Liver (tissue), 9 donors: ENCODE measurements around the gene ODAD2. TPM values are rescaled to one million over a fixed set of nuclear protein-coding genes. Genes with fewer than 3 reads are reported as not detected.

Experiments used
- DNase-seq: peaks from one replicate; pipeline ENCODE4 v3.0.0-alpha.2; 2017; ENCODE audit warnings: low spot score
- H3K27ac ChIP-seq, 2 donors: one replicate each; pipeline ENCODE4 v1.7.0; 2013; ENCODE audit warnings: inconsistent platforms in 2 of 2, low read length in 2 of 2, control low read depth in 1 of 2, low read depth in 1 of 2, mild to moderate bottlenecking in 1 of 2
- H3K27me3 ChIP-seq, 4 donors: one replicate each; pipeline versions ENCODE4 v1.6.1 to v1.7.0; 2013; ENCODE audit warnings: low read length in 3 of 4, inconsistent platforms in 1 of 4, mild to moderate bottlenecking in 1 of 4, moderate library complexity in 1 of 4; ENCODE audit not compliant: control insufficient read depth in 4 of 4, insufficient read depth in 4 of 4
- H3K36me3 ChIP-seq, 4 donors: one replicate each; pipeline versions ENCODE4 v1.6.1 to v1.7.0; 2013; ENCODE audit warnings: low read length in 3 of 4, mild to moderate bottlenecking in 3 of 4, low read depth in 1 of 4, moderate library complexity in 1 of 4; ENCODE audit not compliant: control insufficient read depth in 4 of 4, insufficient read depth in 3 of 4
- H3K4me1 ChIP-seq, 4 donors: one replicate each; pipeline versions ENCODE4 v1.6.1 to v1.7.0; 2013; ENCODE audit warnings: low read length in 3 of 4, mild to moderate bottlenecking in 3 of 4, moderate library complexity in 1 of 4; ENCODE audit not compliant: control insufficient read depth in 4 of 4, insufficient read depth in 4 of 4
- H3K4me3 ChIP-seq, 3 donors: one replicate each; pipeline versions ENCODE4 v1.6.1 to v1.7.0; 2013; ENCODE audit warnings: low read length in 3 of 3, control low read depth in 1 of 3, low read depth in 1 of 3, mild to moderate bottlenecking in 1 of 3
- H3K9ac ChIP-seq, 2 donors: one replicate each; pipeline ENCODE4 v1.7.0; 2013; ENCODE audit warnings: low read length in 2 of 2, mild to moderate bottlenecking in 2 of 2, moderate library complexity in 2 of 2, control low read depth in 1 of 2, low read depth in 1 of 2
- H3K9me3 ChIP-seq, 4 donors: one replicate each; pipeline versions ENCODE4 v1.6.1 to v1.7.0; 2013; ENCODE audit warnings: low read length in 3 of 4; ENCODE audit not compliant: control insufficient read depth in 4 of 4
- EGR1 ChIP-seq, 2 donors: IDR thresholded peaks; 2 replicates each; pipeline ENCODE4 v1.6.1; 2016 to 2018; ENCODE audit warnings: antibody characterized with exemption in 2 of 2, low read depth in 2 of 2
- FOXA1 ChIP-seq: IDR thresholded peaks from 2 replicates; pipeline ENCODE4 v1.6.1; 2016; ENCODE audit warnings: antibody characterized with exemption
- FOXA2 ChIP-seq: IDR thresholded peaks from 2 replicates; pipeline ENCODE4 v1.6.1; 2016; ENCODE audit warnings: antibody characterized with exemption
- GABPA ChIP-seq, 2 donors: IDR thresholded peaks in 1 of 2; conservative IDR thresholded peaks in 1 of 2; 2 replicates each; pipeline ENCODE4 v1.6.1; 2016; ENCODE audit warnings: antibody characterized with exemption in 2 of 2, mild to moderate bottlenecking in 1 of 2, moderate library complexity in 1 of 2
- HNF4A ChIP-seq, 2 donors: conservative IDR thresholded peaks; 2 replicates each; pipeline ENCODE4 v1.6.1; 2016; ENCODE audit warnings: antibody characterized with exemption in 2 of 2, mild to moderate bottlenecking in 2 of 2
- HNF4G ChIP-seq: IDR thresholded peaks from 2 replicates; pipeline ENCODE4 v1.6.1; 2016; ENCODE audit warnings: antibody characterized with exemption
- JUND ChIP-seq, 2 donors: IDR thresholded peaks; 2 replicates each; pipeline ENCODE4 v1.6.1; 2016; ENCODE audit warnings: antibody characterized with exemption in 2 of 2
- MAX ChIP-seq: IDR thresholded peaks from 2 replicates; pipeline ENCODE4 v1.6.1; 2016; ENCODE audit warnings: antibody characterized with exemption
- NR2F2 ChIP-seq: IDR thresholded peaks from 2 replicates; pipeline ENCODE4 v1.6.1; 2016; ENCODE audit warnings: antibody characterized with exemption
- RAD21 ChIP-seq, 2 donors: IDR thresholded peaks; 2 replicates each; pipeline ENCODE4 v1.6.1; 2016; ENCODE audit warnings: antibody characterized with exemption in 2 of 2, mild to moderate bottlenecking in 2 of 2
- REST ChIP-seq: IDR thresholded peaks from 2 replicates; pipeline ENCODE4 v1.6.1; 2016; ENCODE audit warnings: antibody characterized with exemption, mild to moderate bottlenecking
- SP1 ChIP-seq: IDR thresholded peaks from 2 replicates; pipeline ENCODE4 v1.6.1; 2018; ENCODE audit warnings: antibody characterized with exemption, mild to moderate bottlenecking
- TAF1 ChIP-seq: conservative IDR thresholded peaks from 2 replicates; pipeline ENCODE4 v1.6.1; 2016; ENCODE audit warnings: antibody characterized with exemption, mild to moderate bottlenecking
- YY1 ChIP-seq: IDR thresholded peaks from 2 replicates; pipeline ENCODE4 v1.6.1; 2016; ENCODE audit warnings: antibody characterized with exemption, mild to moderate bottlenecking
- WGBS: extraction: QIAGEN DNeasy Blood & Tissue Kit; methylation state at CpG from one replicate; pipeline ENCODE4 v1.1.7; 2013; 5-methylcytosine and 5-hydroxymethylcytosine counted together
- polyA plus RNA-seq, 2 donors: library from polyadenylated mRNA; stranded (reverse) in 1 of 2; unstranded in 1 of 2; fragments of 200-250 nt in 1 of 2; fragments of >200 nt in 1 of 2; fragmentation: Nextera tagmentation in 1 of 2; extraction: Ambion mirVana in 1 of 2; gene quantifications; one replicate each; pipeline versions ENCODE4 v1.2.1 to v1.2.3, GENCODE V29; 2013 to 2015
- total RNA-seq, 2 donors: library from RNA; depleted of rRNA; stranded (reverse); fragments of >200 nt; gene quantifications; one replicate each; pipeline ENCODE4 v1.2.3, GENCODE V29; 2014
- TF ChIP-seq, protein P1 (sequence below): fragments of 150-350 bp; IDR thresholded peaks from 2 replicates; pipeline ENCODE4 v1.5.1; 2017; ENCODE audit warnings: improper control_type of control experiment, low read depth, low read length; ENCODE audit not compliant: missing input control
- TF ChIP-seq, protein P2 (sequence below): IDR thresholded peaks from 2 replicates; pipeline ENCODE4 v1.6.1; 2016; ENCODE audit warnings: antibody characterized with exemption
- TF ChIP-seq, protein P3 (sequence below): IDR thresholded peaks from 2 replicates; pipeline ENCODE4 v1.6.1; 2016; ENCODE audit warnings: antibody characterized with exemption
- donor health status: healthy.
- donor health status: healthy.
- donor health status: healthy.
- donor health status: healthy.
- donor health status: healthy.

ODAD2 gene
- total and polyA plus RNA-seq, 4 donors = 0.14 to 0.84 (median 0.38) TPM

GRCh38 chr10:27794157-27794556 lies 204.7 kb downstream of the ODAD2 start:
- no peak overlapping the region for H3K4me3 ChIP-seq
- no peaks in the 10 kb centered on the region for H3K4me1 ChIP-seq
- H3K27me3 ChIP-seq = peaks cover 0 to 3% (median 0%) of the 10 kb centered on the region in 4 donors
- H3K9ac ChIP-seq = no peak overlapping the region
- TF ChIP-seq, protein P1, sequence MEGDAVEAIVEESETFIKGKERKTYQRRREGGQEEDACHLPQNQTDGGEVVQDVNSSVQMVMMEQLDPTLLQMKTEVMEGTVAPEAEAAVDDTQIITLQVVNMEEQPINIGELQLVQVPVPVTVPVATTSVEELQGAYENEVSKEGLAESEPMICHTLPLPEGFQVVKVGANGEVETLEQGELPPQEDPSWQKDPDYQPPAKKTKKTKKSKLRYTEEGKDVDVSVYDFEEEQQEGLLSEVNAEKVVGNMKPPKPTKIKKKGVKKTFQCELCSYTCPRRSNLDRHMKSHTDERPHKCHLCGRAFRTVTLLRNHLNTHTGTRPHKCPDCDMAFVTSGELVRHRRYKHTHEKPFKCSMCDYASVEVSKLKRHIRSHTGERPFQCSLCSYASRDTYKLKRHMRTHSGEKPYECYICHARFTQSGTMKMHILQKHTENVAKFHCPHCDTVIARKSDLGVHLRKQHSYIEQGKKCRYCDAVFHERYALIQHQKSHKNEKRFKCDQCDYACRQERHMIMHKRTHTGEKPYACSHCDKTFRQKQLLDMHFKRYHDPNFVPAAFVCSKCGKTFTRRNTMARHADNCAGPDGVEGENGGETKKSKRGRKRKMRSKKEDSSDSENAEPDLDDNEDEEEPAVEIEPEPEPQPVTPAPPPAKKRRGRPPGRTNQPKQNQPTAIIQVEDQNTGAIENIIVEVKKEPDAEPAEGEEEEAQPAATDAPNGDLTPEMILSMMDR = peak; percentile 27
- TF ChIP-seq EGR1 (IDR thresholded peaks at IDR 0.05; ENCODE audit: low read depth in 2 of 2) = no peak
- peak; percentile 36 to 66 for TF ChIP-seq RAD21 (IDR thresholded peaks at IDR 0.05)
- no peaks in the 10 kb centered on the region for H3K9me3 ChIP-seq
- DNase-seq = no peak
- no peaks in the 10 kb centered on the region for H3K36me3 ChIP-seq
- 55% methylated on average over 1 of the region's 1 CpG for WGBS
- H3K27ac ChIP-seq = no peak overlapping the region

GRCh38 chr10:27792216-27792615 lies 206.7 kb downstream of the ODAD2 start:
- H3K9me3 ChIP-seq = no peaks in the 10 kb centered on the region
- no peak overlapping the region for H3K9ac ChIP-seq
- TF ChIP-seq NR2F2 = no peak
- TF ChIP-seq FOXA1 = no peak
- TF ChIP-seq, protein P1 = no peak
- TF ChIP-seq, protein P2, sequence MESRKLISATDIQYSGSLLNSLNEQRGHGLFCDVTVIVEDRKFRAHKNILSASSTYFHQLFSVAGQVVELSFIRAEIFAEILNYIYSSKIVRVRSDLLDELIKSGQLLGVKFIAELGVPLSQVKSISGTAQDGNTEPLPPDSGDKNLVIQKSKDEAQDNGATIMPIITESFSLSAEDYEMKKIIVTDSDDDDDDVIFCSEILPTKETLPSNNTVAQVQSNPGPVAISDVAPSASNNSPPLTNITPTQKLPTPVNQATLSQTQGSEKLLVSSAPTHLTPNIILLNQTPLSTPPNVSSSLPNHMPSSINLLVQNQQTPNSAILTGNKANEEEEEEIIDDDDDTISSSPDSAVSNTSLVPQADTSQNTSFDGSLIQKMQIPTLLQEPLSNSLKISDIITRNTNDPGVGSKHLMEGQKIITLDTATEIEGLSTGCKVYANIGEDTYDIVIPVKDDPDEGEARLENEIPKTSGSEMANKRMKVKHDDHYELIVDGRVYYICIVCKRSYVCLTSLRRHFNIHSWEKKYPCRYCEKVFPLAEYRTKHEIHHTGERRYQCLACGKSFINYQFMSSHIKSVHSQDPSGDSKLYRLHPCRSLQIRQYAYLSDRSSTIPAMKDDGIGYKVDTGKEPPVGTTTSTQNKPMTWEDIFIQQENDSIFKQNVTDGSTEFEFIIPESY = no peak
- no peak for TF ChIP-seq HNF4G
- no peak for TF ChIP-seq HNF4A (conservative IDR thresholded peaks at IDR 0.05)
- TF ChIP-seq YY1 = no peak
- TF ChIP-seq MAX = no peak
- TF ChIP-seq SP1 = no peak
- TF ChIP-seq EGR1 (IDR thresholded peaks at IDR 0.05; ENCODE audit: low read depth in 2 of 2) = no peak
- no peak for TF ChIP-seq GABPA (IDR thresholded peaks at IDR 0.05 in 1 of 2, conservative IDR thresholded peaks at IDR 0.05 in 1 of 2)
- TF ChIP-seq, protein P3, sequence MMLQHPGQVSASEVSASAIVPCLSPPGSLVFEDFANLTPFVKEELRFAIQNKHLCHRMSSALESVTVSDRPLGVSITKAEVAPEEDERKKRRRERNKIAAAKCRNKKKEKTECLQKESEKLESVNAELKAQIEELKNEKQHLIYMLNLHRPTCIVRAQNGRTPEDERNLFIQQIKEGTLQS = no peak
- no peak for TF ChIP-seq FOXA2
- TF ChIP-seq JUND (IDR thresholded peaks at IDR 0.05) = no peak
- TF ChIP-seq TAF1 = no peak
- TF ChIP-seq REST = no peak
- no peak for TF ChIP-seq RAD21 (IDR thresholded peaks at IDR 0.05)
- DNase-seq = no peak
- whole genome bisulfite sequencing = 80% methylated on average over 2 of the region's 2 CpGs
- H3K4me3 ChIP-seq = no peak overlapping the region
- no peaks in the 10 kb centered on the region for H3K4me1 ChIP-seq
- H3K27ac ChIP-seq = no peak overlapping the region
- H3K27me3 ChIP-seq = peaks cover 0 to 3% (median 0%) of the 10 kb centered on the region in 4 donors
- H3K36me3 ChIP-seq = no peaks in the 10 kb centered on the region
